ENCODE results near the gene ZIC5. TPM values are rescaled to one million over a fixed set of nuclear protein-coding genes. Genes with fewer than 3 reads are reported as not detected.

ZIC5 gene
- total RNA-seq, 2 donors from 2014 or later: not detected

DNA sequence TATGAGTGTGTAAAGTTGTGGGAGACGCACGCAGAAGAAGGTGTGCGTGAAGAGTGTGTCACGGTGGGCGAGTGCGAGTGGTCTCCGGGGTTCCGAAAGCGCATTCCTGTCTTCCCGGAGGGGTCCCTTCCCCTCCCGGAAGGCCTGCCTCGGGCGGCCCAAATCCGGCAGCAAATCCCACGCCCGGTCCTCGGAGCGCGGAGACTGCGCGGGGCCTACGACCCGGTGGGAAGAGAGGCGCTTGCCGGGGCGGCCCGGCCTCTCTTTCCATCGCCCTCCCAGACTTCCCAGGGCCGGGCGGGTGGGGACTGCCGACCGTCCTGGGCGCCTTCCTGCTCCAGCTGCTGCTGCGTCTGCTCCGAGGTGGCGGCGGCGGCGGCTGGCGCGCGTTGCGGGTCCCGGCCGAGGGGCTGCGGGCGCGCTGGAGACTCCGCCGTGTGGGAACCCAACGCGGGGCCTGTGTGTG, 2.1 kb downstream of the ZIC5 start:
- H3K4me3 Mint-ChIP-seq: peak overlapping the region; percentile 85 to 86
- H3K4me1 Mint-ChIP-seq (ENCODE audit: low read depth): peaks cover 29% of the 10 kb centered on the region
- H3K9me3 Mint-ChIP-seq: no peaks in the 10 kb centered on the region
- peaks cover 11 to 15% of the 10 kb centered on the region in 2 donors for H3K36me3 Mint-ChIP-seq (ENCODE audit: insufficient read depth in 2 of 2)
- peak in 1 of 2 donors; percentile 8 for ATAC-seq (replicated peaks in 1 of 2)
- no peak for DNase-seq
- peaks cover 73% of the 10 kb centered on the region for H3K27me3 Mint-ChIP-seq (ENCODE audit: low read depth)
- H3K27ac Mint-ChIP-seq: peak overlapping the region; percentile 92

DNA sequence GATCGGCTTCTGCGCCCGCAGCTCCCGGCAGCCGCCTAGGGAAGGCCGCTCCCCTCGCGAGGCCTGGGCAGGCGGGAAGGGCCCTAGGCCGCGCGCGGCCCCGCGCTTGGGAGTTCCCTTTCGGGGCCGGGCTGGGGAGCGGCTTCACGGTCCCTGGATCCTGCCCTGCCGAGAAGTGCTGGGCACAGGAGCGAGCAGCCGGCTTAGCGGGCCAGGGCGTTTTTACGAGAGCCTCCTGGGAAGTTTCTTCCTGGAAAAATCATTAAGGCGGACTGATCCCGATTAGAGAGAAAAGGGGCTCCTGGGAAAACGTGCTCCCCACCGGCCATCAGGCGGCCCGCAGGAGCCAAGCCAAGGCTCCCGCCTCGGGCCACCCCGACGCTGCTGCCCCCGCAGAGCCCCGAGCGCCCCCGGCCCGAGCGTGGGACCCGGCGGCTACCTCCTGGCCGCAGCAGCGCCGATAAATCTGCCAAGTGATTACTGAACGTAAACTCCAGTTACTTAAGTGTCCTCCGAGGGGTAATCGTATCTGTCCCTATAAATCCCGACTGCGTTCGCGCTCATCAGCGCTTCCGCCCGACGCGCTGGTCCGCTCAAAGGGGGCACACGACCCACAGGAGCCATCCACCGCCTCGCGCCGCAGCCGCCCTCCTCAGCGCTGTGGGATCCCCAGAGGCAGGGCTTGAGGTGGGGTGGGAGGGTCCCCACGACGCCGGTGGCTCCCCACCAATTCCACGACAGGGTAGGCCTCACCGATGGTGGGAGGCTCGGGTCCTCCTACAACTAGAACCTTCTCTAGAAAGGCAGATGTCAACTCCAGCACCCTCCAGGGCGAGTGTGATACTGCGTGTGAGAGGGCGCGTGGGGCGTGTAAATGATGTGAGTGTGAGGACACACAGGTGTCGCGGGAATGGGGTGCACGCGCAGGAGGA, 2.8 kb downstream of the ZIC5 start:
- peaks cover 11 to 13% of the 10 kb centered on the region in 2 donors for H3K36me3 Mint-ChIP-seq (ENCODE audit: insufficient read depth in 2 of 2)
- H3K27me3 Mint-ChIP-seq (ENCODE audit: low read depth): peaks cover 73% of the 10 kb centered on the region
- DNase-seq: no peak
- H3K4me1 Mint-ChIP-seq (ENCODE audit: low read depth): peaks cover 29% of the 10 kb centered on the region
- ATAC-seq (replicated peaks in 1 of 2): no peak
- H3K27ac Mint-ChIP-seq: peak overlapping the region; percentile 54
- no peaks in the 10 kb centered on the region for H3K9me3 Mint-ChIP-seq
- peak overlapping the region; percentile 65 to 77 for H3K4me3 Mint-ChIP-seq

DNA sequence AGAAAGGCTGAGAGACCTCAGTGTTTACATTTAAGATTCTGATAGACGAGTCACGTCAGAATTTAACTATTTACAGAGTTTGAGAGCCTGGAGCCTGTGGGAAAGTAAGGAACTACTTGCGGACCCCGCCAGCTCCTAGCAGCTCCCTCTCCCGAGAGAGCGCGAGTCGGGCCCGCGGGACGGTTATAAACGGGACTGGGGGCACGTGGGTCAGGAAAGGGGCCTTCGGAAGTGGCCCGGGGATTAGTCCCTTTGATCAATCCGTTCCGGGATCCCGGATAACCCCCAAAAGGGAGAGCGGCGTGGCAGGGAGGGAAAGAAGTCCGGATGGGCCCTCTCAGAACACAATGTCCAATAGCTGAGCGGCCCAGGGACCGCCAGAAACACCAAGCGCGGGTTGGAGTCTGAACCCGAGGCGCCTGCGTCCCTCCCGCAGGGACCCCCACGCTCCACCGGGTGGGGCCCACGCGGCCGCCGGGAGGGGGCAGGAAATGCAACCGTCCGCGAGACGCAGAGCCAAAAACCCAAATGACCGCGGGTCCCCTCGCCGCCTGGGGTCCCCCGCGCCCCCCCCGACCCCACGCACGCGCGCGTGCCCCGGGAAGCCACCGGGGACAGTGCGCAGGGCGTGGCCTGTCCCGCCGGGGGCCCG, 3.6 kb downstream of the ZIC5 start:
- H3K9me3 Mint-ChIP-seq: no peaks in the 10 kb centered on the region

DNA sequence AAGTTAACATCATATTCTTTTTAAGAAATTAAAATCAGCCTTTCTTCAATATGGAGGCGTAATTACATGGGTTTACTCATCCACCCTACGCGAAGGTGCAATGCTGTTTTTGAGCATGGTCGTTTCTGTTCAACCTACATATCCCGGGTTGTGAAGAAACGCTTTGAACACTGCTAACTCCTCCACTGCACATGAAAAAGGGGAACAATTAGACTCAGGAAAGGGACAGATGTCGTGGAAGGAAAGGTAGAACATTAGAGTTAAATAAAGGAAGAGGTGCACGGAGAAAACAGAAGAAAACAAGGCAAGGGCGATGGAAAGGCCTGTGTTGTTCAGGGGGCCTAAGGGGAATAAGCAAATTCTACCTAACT, 4.1 kb downstream of the ZIC5 start:
- peak overlapping the region; percentile 78 for H3K27ac Mint-ChIP-seq
- peaks cover 8 to 11% of the 10 kb centered on the region in 2 donors for H3K36me3 Mint-ChIP-seq (ENCODE audit: insufficient read depth in 2 of 2)
- peaks cover 29% of the 10 kb centered on the region for H3K4me1 Mint-ChIP-seq (ENCODE audit: low read depth)
- H3K4me3 Mint-ChIP-seq: peak overlapping the region in 1 of 2 donors; percentile 31
- DNase-seq (no peak), ATAC-seq (replicated peaks in 1 of 2) (no peak)
- peaks cover 64% of the 10 kb centered on the region for H3K27me3 Mint-ChIP-seq (ENCODE audit: low read depth)
- no peaks in the 10 kb centered on the region for H3K9me3 Mint-ChIP-seq

More for the DNA sequence above, 3.6 kb downstream of the ZIC5 start:
- Mint-ChIP-seq H3K36me3 (ENCODE audit: insufficient read depth in 2 of 2) (peaks cover 8 to 11% of the 10 kb centered on the region in 2 donors), H3K4me1 (ENCODE audit: low read depth) (peaks cover 29% of the 10 kb centered on the region), H3K27ac (peak overlapping the region; percentile 78), H3K4me3 (peak overlapping the region; percentile 31 to 38), H3K27me3 (ENCODE audit: low read depth) (peaks cover 66% of the 10 kb centered on the region)
- ATAC-seq (replicated peaks in 1 of 2) (no peak), DNase-seq (no peak)

DNA sequence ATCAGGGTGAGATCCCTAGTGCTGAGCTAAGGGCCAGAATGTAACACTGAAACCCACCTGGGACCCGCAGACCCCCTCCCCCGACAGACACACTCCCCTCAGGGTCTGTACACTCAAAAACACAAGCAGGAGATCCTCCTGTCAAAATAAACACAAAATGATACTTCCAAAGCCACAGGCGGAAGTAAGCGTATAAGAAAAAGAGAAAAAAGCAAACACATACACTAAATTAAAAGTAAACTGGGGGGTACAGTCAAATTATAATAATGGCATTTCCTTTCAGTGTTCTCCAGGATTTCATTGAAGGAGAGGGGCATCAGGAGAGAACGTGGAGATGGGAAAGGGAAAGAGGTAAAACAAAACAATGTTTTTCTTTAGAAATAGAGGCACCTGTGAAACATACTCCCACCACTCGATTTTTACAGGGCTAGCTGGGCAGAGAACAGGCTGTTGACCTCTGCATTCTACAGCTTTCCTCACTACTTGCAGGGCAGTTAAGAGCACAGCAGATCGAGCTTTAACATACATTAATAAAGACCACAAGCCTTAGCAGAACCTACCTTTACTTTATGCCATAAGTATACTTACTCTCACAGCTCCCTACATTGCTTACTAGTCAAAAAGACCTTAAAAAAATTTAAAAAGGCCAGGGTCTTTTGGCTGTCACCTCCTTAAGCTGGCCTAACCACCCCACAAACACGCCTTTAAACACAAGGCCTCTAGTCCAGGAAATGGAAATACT, 5.3 kb downstream of the ZIC5 start:
- peak overlapping the region; percentile 73 for H3K27ac Mint-ChIP-seq
- H3K4me3 Mint-ChIP-seq: no peak overlapping the region
- peaks cover 66% of the 10 kb centered on the region for H3K27me3 Mint-ChIP-seq (ENCODE audit: low read depth)
- H3K9me3 Mint-ChIP-seq: no peaks in the 10 kb centered on the region
- H3K4me1 Mint-ChIP-seq (ENCODE audit: low read depth): peaks cover 21% of the 10 kb centered on the region
- H3K36me3 Mint-ChIP-seq (ENCODE audit: insufficient read depth in 2 of 2): peaks cover 8% of the 10 kb centered on the region in 2 donors
- ATAC-seq (replicated peaks in 1 of 2) (no peak), DNase-seq (no peak)

DNA sequence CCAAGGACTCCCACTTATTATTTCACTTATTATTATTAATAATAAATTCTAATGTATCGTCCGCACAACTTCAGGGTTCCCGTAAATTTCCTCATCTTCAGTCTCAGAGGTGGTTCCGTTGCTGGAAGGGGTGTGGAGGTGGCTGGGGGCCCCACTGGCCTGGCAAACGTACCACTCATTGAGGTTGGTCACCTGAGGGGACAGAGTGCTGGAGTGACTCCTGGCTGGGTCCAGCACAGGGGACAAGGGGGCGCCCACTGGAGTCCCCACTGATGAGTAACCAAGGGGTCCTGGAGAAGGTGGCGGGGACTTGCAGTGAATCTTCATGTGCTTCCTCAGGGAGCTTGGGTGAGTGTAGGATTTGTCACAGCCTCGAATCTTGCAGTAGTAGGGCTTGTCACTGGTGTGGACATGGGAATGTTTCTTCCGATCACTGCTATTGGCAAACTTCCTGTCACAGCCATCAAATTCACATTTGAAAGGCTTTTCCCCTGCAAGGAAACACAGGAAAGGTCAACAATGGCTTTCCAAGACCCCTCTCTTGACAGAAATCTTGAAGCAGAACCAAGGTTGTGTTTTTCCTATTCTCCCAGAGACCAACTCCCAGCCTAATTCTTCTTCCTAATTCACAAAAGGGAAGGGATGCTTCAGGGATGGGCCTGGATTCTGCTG, 6.1 kb downstream of the ZIC5 start:
- Mint-ChIP-seq H3K9me3 (no peaks in the 10 kb centered on the region), H3K27ac (no peak overlapping the region), H3K36me3 (ENCODE audit: insufficient read depth in 2 of 2) (peaks cover 8% of the 10 kb centered on the region in 2 donors)

DNA sequence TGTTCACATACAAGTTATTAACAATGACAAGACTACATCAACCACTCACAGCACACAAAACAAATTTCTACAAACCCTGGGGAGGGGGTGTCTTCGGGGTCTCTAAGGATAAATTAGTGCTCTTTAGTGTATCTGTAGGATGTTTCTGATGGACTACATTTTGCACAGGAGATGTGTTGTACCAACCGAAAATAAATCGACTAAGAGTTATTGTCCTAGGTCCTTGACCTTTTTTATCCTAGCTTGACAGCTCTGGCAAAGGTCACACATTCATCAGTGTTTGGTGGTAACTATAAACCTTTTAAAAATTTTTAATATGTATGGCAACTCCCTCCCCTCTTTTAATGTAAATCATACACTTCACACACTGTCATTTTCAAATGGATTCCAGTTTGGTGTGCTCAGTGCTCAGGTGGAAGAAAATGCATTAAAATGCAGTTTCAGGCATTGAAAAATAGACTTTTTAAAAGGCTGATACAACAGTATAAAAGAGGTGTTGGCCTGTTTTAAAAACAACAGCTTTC, 7.7 kb downstream of the ZIC5 start:
- H3K36me3 Mint-ChIP-seq (ENCODE audit: insufficient read depth in 2 of 2): peaks cover 2 to 7% of the 10 kb centered on the region in 2 donors
- H3K9me3 Mint-ChIP-seq: no peaks in the 10 kb centered on the region
- H3K4me1 Mint-ChIP-seq (ENCODE audit: low read depth): peaks cover 17% of the 10 kb centered on the region
- H3K27me3 Mint-ChIP-seq (ENCODE audit: low read depth): peaks cover 71% of the 10 kb centered on the region
- no peak overlapping the region for H3K4me3 Mint-ChIP-seq
- DNase-seq (no peak), ATAC-seq (replicated peaks in 1 of 2) (no peak)
- no peak overlapping the region for H3K27ac Mint-ChIP-seq

More for the DNA sequence above, 6.1 kb downstream of the ZIC5 start:
- ATAC-seq (replicated peaks in 1 of 2) (no peak), DNase-seq (no peak)
- Mint-ChIP-seq H3K27me3 (ENCODE audit: low read depth) (peaks cover 74% of the 10 kb centered on the region), H3K4me1 (ENCODE audit: low read depth) (peaks cover 21% of the 10 kb centered on the region), H3K4me3 (no peak overlapping the region)

DNA sequence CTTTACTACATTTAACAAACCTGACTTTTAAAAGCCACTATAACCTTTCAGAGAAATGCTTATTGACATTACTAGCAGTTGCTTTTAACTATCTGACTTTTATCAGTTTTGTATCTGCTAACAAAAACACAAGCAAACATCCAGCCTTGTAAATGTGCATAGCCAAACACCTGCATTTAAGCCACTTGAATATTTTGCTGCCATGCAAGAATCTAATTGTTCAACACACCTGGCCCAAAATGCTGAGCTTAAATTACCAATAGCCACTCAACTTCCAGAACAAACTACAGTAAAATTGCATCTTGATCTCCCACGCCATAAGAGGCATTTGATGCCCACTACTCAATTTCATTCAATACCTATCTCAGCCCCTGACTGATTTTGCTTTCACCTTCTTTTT, 9.3 kb downstream of the ZIC5 start:
- Mint-ChIP-seq H3K4me3 (no peak overlapping the region), H3K27ac (no peak overlapping the region), H3K27me3 (ENCODE audit: low read depth) (peaks cover 78% of the 10 kb centered on the region), H3K36me3 (ENCODE audit: insufficient read depth in 2 of 2) (peaks cover 0 to 3% of the 10 kb centered on the region in 2 donors), H3K4me1 (ENCODE audit: low read depth) (peaks cover 10% of the 10 kb centered on the region), H3K9me3 (no peaks in the 10 kb centered on the region)
- DNase-seq: no peak
- ATAC-seq (replicated peaks in 1 of 2): no peak

DNA sequence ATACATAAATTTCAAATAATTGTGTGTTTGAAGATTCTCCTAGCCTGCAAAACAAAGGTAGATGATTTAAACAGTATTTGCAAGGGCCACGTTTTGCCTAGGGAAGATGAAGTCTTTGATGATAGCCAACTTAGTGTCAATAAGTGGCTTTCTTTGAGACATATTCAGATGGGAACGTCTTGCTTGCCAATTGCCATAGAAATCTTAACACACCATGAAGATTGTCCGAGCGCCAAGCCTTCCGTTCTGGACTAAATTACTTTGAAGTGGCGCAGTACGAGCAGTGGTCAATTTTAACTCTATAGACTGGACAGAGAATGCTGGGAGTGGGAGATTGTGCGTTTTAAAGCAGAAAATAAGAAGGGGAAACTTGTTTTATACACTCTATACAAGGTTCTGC, 9.9 kb downstream of the ZIC5 start:
- ATAC-seq (replicated peaks in 1 of 2) (no peak), DNase-seq (no peak)
- Mint-ChIP-seq H3K4me1 (ENCODE audit: low read depth) (peaks cover 13% of the 10 kb centered on the region), H3K9me3 (no peaks in the 10 kb centered on the region), H3K4me3 (no peak overlapping the region), H3K27ac (no peak overlapping the region), H3K36me3 (ENCODE audit: insufficient read depth in 2 of 2) (peaks cover 0 to 3% of the 10 kb centered on the region in 2 donors), H3K27me3 (ENCODE audit: low read depth) (peaks cover 78% of the 10 kb centered on the region)

DNA sequence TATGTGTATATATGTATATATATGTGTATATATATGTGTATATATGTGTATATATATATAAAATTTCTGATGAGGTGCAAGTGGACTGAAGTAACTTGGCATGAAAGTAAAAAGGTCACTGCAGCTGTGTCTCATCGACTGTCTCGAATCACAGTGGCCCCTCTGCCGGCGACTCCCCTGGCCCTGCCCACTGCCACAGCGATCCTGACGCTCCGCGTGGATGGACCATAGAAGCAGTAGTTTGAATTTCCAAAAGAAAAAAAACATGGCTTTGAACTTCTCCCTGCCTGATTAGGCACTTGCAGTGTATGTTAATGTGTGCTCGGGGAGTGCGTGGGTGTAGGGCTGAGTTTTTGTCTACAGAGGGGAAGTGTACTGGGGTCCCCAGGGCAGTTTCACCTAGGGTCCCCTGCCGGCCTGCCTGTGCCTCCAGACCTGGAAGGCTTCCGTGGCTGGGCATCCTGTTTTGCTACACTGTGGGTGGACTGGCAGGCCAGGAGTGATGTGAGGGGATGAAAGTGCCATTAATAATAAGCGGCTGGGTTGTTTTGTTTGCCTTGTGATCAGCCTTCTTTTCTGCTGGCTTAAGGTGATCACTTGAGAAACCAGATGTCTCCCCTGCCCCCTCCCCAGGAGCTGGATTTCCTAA, 10.8 kb downstream of the ZIC5 start:
- peaks cover 78% of the 10 kb centered on the region for H3K27me3 Mint-ChIP-seq (ENCODE audit: low read depth)
- ATAC-seq (replicated peaks in 1 of 2) (no peak), DNase-seq (no peak)
- H3K27ac Mint-ChIP-seq: no peak overlapping the region
- H3K4me1 Mint-ChIP-seq (ENCODE audit: low read depth): peaks cover 21% of the 10 kb centered on the region
- no peaks in the 10 kb centered on the region for H3K9me3 Mint-ChIP-seq
- H3K36me3 Mint-ChIP-seq (ENCODE audit: insufficient read depth in 2 of 2): peaks cover 0 to 6% of the 10 kb centered on the region in 2 donors
- no peak overlapping the region for H3K4me3 Mint-ChIP-seq

DNA sequence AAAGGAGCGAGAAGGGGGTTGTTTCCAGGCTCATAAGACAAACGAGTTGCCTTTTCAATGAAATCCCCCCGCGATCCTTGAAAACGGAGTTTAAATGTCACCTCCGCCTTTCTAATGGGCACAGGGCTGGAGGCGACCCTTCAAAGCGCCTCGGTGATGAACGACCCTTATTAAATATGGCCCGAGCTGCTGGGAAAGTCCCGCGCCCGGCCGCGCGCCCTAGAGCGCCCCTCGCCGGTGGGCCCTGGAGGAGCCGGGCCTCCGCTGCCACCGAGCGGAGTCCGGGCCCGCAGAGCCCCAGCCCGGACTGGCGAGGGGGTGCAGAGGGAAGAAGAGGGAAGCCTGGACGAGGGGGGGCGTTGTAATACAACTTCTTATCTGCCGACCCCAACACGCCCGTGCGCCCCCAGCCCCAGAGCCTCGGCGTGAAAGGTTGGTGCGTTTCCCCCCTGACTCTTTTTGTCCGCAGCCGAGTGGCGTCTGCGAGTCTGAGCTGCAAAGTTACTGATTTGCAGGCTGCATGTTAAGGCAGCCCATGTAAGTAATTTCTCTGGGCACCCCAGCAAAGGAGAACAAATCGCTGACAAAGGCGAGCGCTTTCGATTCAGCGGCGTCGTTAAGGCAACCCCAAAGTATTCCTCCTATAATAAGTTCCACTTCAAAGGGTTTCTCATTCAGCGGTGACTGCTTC, 11.9 kb downstream of the ZIC5 start:
- no peaks in the 10 kb centered on the region for H3K9me3 Mint-ChIP-seq
- DNase-seq: no peak
- H3K4me1 Mint-ChIP-seq (ENCODE audit: low read depth): peaks cover 24% of the 10 kb centered on the region
- H3K27ac Mint-ChIP-seq: no peak overlapping the region
- H3K36me3 Mint-ChIP-seq (ENCODE audit: insufficient read depth in 2 of 2): peaks cover 0 to 6% of the 10 kb centered on the region in 2 donors
- H3K4me3 Mint-ChIP-seq: peak overlapping the region; percentile 62 to 68
- ATAC-seq (replicated peaks in 1 of 2): no peak
- peaks cover 85% of the 10 kb centered on the region for H3K27me3 Mint-ChIP-seq (ENCODE audit: low read depth)

All from activated T-cell treated with anti-CD3 and anti-CD28 coated beads, Interleukin-2, amount 50 U/mL, for 72 hours (primary cell).